Measurements from ENCODE around the gene FDXR.

DNA sequence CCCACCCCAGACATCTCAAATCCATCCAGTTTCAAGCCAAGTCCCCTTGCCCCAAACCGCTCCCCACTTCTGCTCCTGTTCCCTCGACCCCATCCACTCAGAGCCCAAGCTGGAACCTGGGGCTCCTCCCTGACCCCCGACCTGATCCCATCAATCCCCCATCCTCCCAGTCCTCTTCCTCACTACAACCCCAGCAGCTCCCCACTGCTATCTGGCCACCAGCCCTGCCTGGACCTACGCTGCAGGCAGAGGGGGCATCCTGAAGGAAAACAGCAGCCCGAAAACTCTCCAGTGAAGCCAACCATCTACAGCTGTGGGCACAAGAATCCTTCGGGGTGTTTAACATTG lies 3.9 kb downstream of the FDXR start:
- no peak for TF ChIP-seq ZNF274 (IDR thresholded peaks at IDR 0.05; ENCODE audit: low read depth, low read length)
- TF ChIP-seq YY1 (IDR thresholded peaks at IDR 0.05; ENCODE audit: insufficient read depth, insufficient read length): no peak
